Measurements from ENCODE around the gene RAB26. TPM values are rescaled to one million over a fixed set of nuclear protein-coding genes. Genes with fewer than 3 reads are reported as not detected.
"Not testable (repeated sequence)": the region's sequence is repeated elsewhere in the genome, so short reads cannot be mapped to it uniquely, and the experiment has no call there.

Gene RAB26
- total and polyA plus RNA-seq, 2 of the 13 experiments (the other 11 are each of a cell fraction or from before 2014, with no cell fraction given) = 0.86 to 3.6 TPM

DNA sequence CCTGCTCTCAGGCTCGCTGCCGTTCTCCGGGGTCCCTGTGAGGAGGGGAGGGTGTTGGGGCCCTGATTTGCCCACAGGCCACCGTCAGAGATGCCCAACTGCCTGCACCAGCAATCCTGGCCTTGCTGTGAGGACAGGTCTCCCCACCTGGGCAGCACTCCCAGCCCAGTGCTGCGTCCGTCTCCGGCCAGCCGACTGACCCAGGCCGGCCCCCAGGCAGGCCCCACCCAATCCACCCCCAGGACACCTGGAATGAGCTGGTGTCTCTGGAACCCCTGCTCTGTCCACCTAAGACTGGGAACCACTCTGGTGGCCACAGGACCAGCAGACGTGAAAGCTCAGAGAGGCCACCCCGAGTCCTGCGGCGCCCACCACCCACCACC is 32.8 kb upstream of the RAB26 start (continued):
- no peak for TF ChIP-seq ONECUT2 (CRISPR knock-in tag; IDR thresholded peaks at IDR 0.05)
- TF ChIP-seq ZNF512B (CRISPR knock-in tag; IDR thresholded peaks at IDR 0.05; ENCODE audit: borderline replicate concordance) = no peak
- no peak for TF ChIP-seq CHD2 (IDR thresholded peaks at IDR 0.05; ENCODE audit: low read depth, low read length)
- no peak for TF ChIP-seq ZNF263 (CRISPR knock-in tag; IDR thresholded peaks at IDR 0.05)
- no peak for TF ChIP-seq NR2F6 (IDR thresholded peaks at IDR 0.05)
- TF ChIP-seq NR2F6 (CRISPR knock-in tag; IDR thresholded peaks at IDR 0.05) = no peak

DNA sequence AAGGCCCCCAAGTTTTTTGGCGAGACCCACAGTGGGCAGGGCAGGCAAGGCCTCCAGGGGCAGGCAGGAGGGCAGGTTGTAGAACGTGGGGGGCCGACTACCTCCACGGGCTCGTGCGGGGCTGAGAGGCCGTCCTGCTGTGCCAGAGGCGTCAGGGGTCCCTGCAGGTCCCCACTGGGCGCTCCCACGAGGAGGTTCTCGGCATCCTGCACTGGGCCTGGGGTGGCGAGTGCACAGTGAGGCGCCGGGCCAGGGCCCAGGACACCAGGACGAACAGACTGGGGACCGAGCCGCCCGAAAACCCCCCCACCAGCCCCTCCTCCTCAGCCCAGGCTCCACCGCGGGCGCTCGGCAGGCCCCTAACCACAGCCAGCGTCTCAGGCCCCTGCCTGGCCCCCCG is 32.0 kb upstream of the RAB26 start:
- H2AFZ ChIP-seq (ENCODE audit: low read length); intact Hi-C loops (cut with micrococcal nuclease; ENCODE audit: unreplicated experiment); CTCF ChIA-PET (ENCODE audit: low intra/inter-chr PET ratio, low total read pairs); H3K27me3 ChIP-seq (ENCODE audit: control insufficient read depth in 1 of 2, insufficient read depth in 2 of 2, low read length in 2 of 2); H3K9me3 ChIP-seq (ENCODE audit: low read length); H3K4me2 ChIP-seq (ENCODE audit: low read depth, low read length); BruUV-seq (replicated peaks); H3K9ac ChIP-seq (ENCODE audit: insufficient read depth, low read depth, low read length); H3K27ac ChIP-seq (ENCODE audit: extremely low read length, insufficient read depth, low read length); in situ Hi-C loops (cut with HindIII; ENCODE audit: extremely low pct_ligation_motif_present, low pct_unique_long_range_greater_than_20kb); H3K36me3 ChIP-seq (replicated peaks in 1 of 2; ENCODE audit: control insufficient read depth in 1 of 2, insufficient read depth in 2 of 2, low read length in 2 of 2); H3K79me2 ChIP-seq (ENCODE audit: insufficient read depth, low read length); DNase-seq (ENCODE audit: low spot score); H3K4me1 ChIP-seq (ENCODE audit: insufficient read depth, low read length); POLR2A ChIA-PET; H4K20me1 ChIP-seq (ENCODE audit: insufficient read depth, low read length); ATAC-seq; FAIRE-seq; H3K4me3 ChIP-seq (replicated peaks in 1 of 3; ENCODE audit: insufficient read depth in 1 of 3, low read depth in 2 of 3, low read length in 3 of 3): not testable (repeated sequence)
- no CpG with 5 or more reads among the region's 24 CpGs for WGBS (ENCODE audit: low lambda C conversion rate)

- BruUV-seq (replicated peaks); DNase-seq (ENCODE audit: low spot score); H3K36me3 ChIP-seq (replicated peaks in 1 of 2; ENCODE audit: control insufficient read depth in 1 of 2, insufficient read depth in 2 of 2, low read length in 2 of 2); H3K4me1 ChIP-seq (ENCODE audit: insufficient read depth, low read length); H3K9ac ChIP-seq (ENCODE audit: insufficient read depth, low read depth, low read length); POLR2A ChIA-PET; H4K20me1 ChIP-seq (ENCODE audit: insufficient read depth, low read length); H2AFZ ChIP-seq (ENCODE audit: low read length); H3K9me3 ChIP-seq (ENCODE audit: low read length); FAIRE-seq; H3K4me2 ChIP-seq (ENCODE audit: low read depth, low read length); H3K27me3 ChIP-seq (ENCODE audit: control insufficient read depth in 1 of 2, insufficient read depth in 2 of 2, low read length in 2 of 2); intact Hi-C loops (cut with micrococcal nuclease; ENCODE audit: unreplicated experiment); ATAC-seq; in situ Hi-C loops (cut with HindIII; ENCODE audit: extremely low pct_ligation_motif_present, low pct_unique_long_range_greater_than_20kb); CTCF ChIA-PET (ENCODE audit: low intra/inter-chr PET ratio, low total read pairs); H3K4me3 ChIP-seq (replicated peaks in 1 of 3; ENCODE audit: insufficient read depth in 1 of 3, low read depth in 2 of 3, low read length in 3 of 3); H3K79me2 ChIP-seq (ENCODE audit: insufficient read depth, low read length); H3K27ac ChIP-seq (ENCODE audit: extremely low read length, insufficient read depth, low read length): not testable (repeated sequence)
- 99% methylated on average over 14 of the region's 25 CpGs for WGBS (ENCODE audit: low lambda C conversion rate)
These were observed 31.1 kb upstream of the RAB26 start for GRCh38 chr16:2117341-2117740.

DNA sequence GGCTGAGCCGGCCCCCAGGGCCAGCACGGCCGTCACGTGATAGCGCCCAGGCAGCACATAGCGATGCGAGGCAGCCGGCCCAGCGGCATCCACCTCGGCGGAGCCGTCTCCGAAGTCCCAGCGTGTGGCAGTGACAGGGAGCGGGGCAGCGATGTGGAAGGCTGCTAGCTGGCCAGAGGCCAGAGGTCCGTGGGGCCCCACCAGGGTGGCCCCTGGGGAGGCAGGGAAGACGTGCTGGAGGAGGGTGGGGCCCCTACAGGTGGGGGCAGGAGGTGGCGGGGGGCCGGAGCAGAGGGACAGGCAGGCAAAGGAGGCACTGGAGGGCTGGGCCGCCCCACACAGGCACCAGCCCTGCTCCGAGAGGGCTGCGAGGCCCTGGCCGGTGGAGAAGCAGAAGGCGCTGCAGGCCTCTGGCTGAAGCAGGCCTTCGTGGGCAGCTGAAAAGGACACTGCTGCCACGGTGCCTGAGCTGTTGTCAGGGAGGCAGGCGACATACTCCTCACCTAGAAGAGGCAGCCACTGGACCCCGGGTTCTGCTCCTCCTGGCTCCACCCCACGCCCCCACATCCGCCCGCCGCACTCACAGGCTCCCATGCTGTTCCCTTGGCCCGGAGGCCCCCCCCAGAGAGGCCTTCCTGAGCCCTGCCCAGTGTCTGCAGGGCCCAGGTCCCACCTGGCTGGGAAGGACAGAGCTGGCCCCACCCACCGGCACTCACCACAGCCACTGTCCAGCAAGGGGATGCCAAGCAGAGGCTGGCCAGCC is 30.3 kb upstream of the RAB26 start:
- H4K20me1 ChIP-seq (ENCODE audit: insufficient read depth, low read length); H3K27me3 ChIP-seq (ENCODE audit: control insufficient read depth in 1 of 2, insufficient read depth in 2 of 2, low read length in 2 of 2); DNase-seq (ENCODE audit: low spot score); H3K9ac ChIP-seq (ENCODE audit: insufficient read depth, low read depth, low read length); H3K4me1 ChIP-seq (ENCODE audit: insufficient read depth, low read length); POLR2A ChIA-PET; H3K36me3 ChIP-seq (replicated peaks in 1 of 2; ENCODE audit: control insufficient read depth in 1 of 2, insufficient read depth in 2 of 2, low read length in 2 of 2); BruUV-seq (replicated peaks); H3K79me2 ChIP-seq (ENCODE audit: insufficient read depth, low read length); ATAC-seq; in situ Hi-C loops (cut with HindIII; ENCODE audit: extremely low pct_ligation_motif_present, low pct_unique_long_range_greater_than_20kb); H3K4me2 ChIP-seq (ENCODE audit: low read depth, low read length); CTCF ChIA-PET (ENCODE audit: low intra/inter-chr PET ratio, low total read pairs); H2AFZ ChIP-seq (ENCODE audit: low read length); H3K9me3 ChIP-seq (ENCODE audit: low read length); H3K4me3 ChIP-seq (replicated peaks in 1 of 3; ENCODE audit: insufficient read depth in 1 of 3, low read depth in 2 of 3, low read length in 3 of 3); intact Hi-C loops (cut with micrococcal nuclease; ENCODE audit: unreplicated experiment); H3K27ac ChIP-seq (ENCODE audit: extremely low read length, insufficient read depth, low read length); FAIRE-seq: not testable (repeated sequence)
- 95% methylated on average over 18 of the region's 35 CpGs for WGBS (ENCODE audit: low lambda C conversion rate)
